Neural crest cell (in vitro differentiated cells): Measurements from ENCODE around the gene SQOR. TPM values are rescaled to one million over a fixed set of nuclear protein-coding genes. Genes with fewer than 3 reads are reported as not detected.

Experiments
- DNase-seq: peaks from one replicate; pipeline ENCODE4 v3.0.0; 2021; ENCODE audit warnings: low read depth, mixed read lengths, low spot score
- H3K27ac Mint-ChIP-seq: one replicate; pipeline ENCODE4 v1.8.0; 2021; ENCODE audit warnings: mild to moderate bottlenecking, mixed read lengths; ENCODE audit not compliant: unreplicated experiment
- H3K27me3 Mint-ChIP-seq: 2 replicates; pipeline ENCODE4 v1.8.0; 2021; ENCODE audit warnings: low read depth, mild to moderate bottlenecking, mixed read lengths
- H3K36me3 Mint-ChIP-seq: 2 replicates; pipeline ENCODE4 v1.8.0; 2021; ENCODE audit warnings: low read depth, mild to moderate bottlenecking, mixed read lengths
- H3K4me1 Mint-ChIP-seq: 2 replicates; pipeline ENCODE4 v1.8.0; 2021; ENCODE audit warnings: mixed read lengths
- H3K4me3 Mint-ChIP-seq: one replicate; pipeline ENCODE4 v1.8.0; 2021; ENCODE audit warnings: mild to moderate bottlenecking, mixed read lengths
- H3K9me3 Mint-ChIP-seq: 2 replicates; pipeline ENCODE4 v1.8.0; 2021; ENCODE audit warnings: mixed read lengths
- total RNA-seq: library from RNA; stranded (reverse); gene quantifications from 2 replicates; pipeline ENCODE4 v1.2.1, GENCODE V29; 2021
- TF ChIP-seq, protein P1 (sequence below): fragments of 200-600 bp; sonication (generic); conservative IDR thresholded peaks from 2 replicates; pipeline ENCODE4 v1.5.0; 2021; ENCODE audit warnings: antibody characterized with exemption, mild to moderate bottlenecking

Gene SQOR
- total RNA-seq, 1 donor from 2014 or later, result not detected

DNA sequence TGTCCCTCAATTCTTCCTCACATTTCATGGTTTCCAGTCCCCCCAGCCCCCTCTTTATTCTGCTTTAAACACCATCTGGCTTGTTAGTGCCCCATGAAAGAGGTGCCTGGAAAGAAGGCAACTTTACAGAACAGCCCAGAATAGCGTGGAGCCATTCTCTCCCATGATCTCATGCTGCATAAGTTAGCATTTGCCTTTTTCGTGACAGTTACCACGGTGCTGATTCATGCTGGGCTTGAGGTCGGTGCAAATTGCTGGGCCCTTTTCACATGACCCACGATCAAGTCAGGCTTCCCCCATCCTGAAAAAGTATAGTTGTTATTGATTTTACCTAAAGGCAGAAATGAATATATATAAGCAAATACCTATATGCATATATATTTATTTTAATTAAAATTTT is 29.6 kb downstream of the SQOR start:
- no peaks in the 10 kb centered on the region for H3K36me3 Mint-ChIP-seq
- TF ChIP-seq, protein P1, sequence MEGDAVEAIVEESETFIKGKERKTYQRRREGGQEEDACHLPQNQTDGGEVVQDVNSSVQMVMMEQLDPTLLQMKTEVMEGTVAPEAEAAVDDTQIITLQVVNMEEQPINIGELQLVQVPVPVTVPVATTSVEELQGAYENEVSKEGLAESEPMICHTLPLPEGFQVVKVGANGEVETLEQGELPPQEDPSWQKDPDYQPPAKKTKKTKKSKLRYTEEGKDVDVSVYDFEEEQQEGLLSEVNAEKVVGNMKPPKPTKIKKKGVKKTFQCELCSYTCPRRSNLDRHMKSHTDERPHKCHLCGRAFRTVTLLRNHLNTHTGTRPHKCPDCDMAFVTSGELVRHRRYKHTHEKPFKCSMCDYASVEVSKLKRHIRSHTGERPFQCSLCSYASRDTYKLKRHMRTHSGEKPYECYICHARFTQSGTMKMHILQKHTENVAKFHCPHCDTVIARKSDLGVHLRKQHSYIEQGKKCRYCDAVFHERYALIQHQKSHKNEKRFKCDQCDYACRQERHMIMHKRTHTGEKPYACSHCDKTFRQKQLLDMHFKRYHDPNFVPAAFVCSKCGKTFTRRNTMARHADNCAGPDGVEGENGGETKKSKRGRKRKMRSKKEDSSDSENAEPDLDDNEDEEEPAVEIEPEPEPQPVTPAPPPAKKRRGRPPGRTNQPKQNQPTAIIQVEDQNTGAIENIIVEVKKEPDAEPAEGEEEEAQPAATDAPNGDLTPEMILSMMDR, result no peak
- H3K27ac Mint-ChIP-seq, result no peak overlapping the region
- no peak overlapping the region for H3K4me3 Mint-ChIP-seq
- no peak for DNase-seq
- H3K9me3 Mint-ChIP-seq, result no peaks in the 10 kb centered on the region
- H3K27me3 Mint-ChIP-seq, result no peaks in the 10 kb centered on the region
- peaks cover 15% of the 10 kb centered on the region for H3K4me1 Mint-ChIP-seq

DNA sequence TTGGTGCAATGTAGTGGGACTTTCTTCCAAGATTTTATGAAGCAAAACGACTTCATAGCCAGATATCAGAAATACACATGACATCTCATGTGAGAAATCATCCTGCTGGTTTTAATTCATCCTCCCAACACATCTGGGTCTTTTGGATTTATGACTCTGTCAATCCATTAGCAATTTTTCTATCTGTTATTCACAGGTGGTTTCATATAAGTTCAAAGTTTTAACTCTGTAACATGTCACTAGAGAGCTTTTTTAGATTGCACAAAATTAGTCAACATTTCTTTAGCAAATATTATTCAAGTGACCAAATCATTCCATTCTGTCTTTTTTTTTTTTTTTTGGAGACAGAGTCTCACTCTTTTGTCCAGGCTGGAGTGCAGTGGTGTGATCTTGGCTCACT is 30.4 kb downstream of the SQOR start:
- TF ChIP-seq, protein P1, result no peak
- Mint-ChIP-seq H3K27me3 (no peaks in the 10 kb centered on the region), H3K36me3 (no peaks in the 10 kb centered on the region), H3K27ac (no peak overlapping the region), H3K9me3 (no peaks in the 10 kb centered on the region), H3K4me1 (peaks cover 7% of the 10 kb centered on the region), H3K4me3 (no peak overlapping the region)
- DNase-seq, result no peak

DNA sequence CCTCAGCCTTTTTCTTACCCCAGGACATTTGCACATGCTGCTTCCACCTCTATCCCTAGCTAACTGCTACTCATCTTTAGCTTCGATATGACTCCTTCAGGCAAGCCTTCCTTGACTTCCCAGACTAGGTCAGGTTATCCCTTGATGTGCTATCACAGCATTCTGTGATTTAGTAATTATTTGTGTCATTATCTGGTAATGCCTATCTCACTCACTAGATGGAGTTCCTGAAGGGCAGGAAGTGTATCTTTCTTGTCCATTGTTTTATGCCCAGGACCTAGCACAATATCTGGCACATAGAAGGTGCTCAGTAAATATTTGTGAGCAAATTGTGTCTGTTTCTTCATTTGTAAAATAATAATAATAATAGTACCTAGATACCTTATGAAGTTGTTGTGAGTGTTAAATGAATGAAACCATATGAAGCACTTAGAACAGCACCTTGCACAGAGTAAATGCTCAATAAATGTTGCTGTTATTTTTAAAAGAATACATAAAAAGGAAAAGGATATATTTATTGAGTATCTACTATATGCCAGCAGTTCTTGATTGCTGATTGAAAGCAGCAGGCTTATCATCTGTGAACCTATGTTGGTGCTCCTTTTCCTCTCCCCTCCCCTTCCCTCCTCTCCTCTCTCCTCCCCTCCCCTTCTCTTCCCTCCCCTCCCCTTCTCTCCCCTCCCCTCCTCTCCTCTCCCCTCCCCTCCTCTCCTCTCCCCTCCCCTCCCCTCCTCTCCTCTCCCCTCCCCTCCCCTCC is 31.5 kb downstream of the SQOR start:
- Mint-ChIP-seq H3K9me3 (no peaks in the 10 kb centered on the region), H3K27ac (no peak overlapping the region), H3K27me3 (no peaks in the 10 kb centered on the region), H3K4me3 (no peak overlapping the region), H3K36me3 (no peaks in the 10 kb centered on the region), H3K4me1 (peaks cover 2% of the 10 kb centered on the region)
- no peak for DNase-seq
- TF ChIP-seq, protein P1, result no peak

DNA sequence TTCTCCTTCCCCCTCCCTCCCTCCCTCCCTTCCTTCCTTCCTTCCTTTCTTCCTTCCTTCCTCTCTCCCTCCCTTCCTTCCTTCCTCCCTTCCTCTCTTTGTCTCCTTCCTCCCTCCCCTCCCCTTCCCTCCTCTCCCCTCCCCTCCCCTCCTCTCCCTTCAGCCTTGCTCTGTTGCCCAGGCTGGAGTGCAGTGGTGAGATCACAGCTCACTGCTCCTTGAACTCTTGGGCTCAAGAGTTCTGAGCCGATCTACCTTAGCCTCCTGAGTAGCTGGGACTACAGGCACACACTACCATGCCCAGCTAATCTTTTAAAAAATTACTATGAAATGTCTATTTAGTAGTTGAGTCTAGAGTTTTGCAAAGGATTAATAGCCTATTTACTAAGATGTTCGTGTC is 32.2 kb downstream of the SQOR start:
- TF ChIP-seq, protein P1, result no peak
- H3K9me3 Mint-ChIP-seq, result no peaks in the 10 kb centered on the region
- H3K27ac Mint-ChIP-seq, result no peak overlapping the region
- no peaks in the 10 kb centered on the region for H3K36me3 Mint-ChIP-seq
- H3K4me1 Mint-ChIP-seq, result no peaks in the 10 kb centered on the region
- DNase-seq, result no peak
- no peaks in the 10 kb centered on the region for H3K27me3 Mint-ChIP-seq
- H3K4me3 Mint-ChIP-seq, result no peak overlapping the region

DNA sequence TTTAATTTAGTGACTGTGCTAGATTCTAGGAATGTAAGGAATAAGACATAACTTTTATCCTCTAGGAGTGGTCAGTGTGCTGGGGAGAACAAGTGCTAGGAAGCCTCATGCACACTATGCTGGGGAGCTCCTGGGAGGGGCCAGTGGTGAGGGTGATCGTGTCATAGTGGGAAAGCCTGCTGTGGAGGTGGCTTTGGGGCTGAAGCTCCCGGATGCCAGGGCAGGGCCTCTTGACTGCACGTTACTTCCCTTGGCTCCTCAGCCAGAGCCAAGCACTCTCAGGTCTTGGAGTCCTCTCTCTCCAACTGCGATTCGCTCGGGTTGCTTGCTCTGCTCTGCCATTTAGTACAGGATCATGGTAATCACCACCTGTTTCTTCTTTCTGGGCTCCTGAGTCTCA is 33.6 kb downstream of the SQOR start:
- Mint-ChIP-seq H3K27me3 (no peaks in the 10 kb centered on the region), H3K9me3 (no peaks in the 10 kb centered on the region), H3K4me1 (no peaks in the 10 kb centered on the region), H3K36me3 (no peaks in the 10 kb centered on the region), H3K4me3 (no peak overlapping the region), H3K27ac (no peak overlapping the region)
- TF ChIP-seq, protein P1, result no peak
- no peak for DNase-seq
